Lung (tissue), 12 donors: ENCODE data around the gene NHLH2. TPM values are rescaled to one million over a fixed set of nuclear protein-coding genes. Genes with fewer than 3 reads are reported as not detected.

Experiments used
- ATAC-seq: fragments of 200-7000 bp; cut with Tn5 transposase; one replicate; pipeline ENCODE4 v1.9.1; 2020; ENCODE audit warnings: moderate number of reproducible peaks; ENCODE audit not compliant: insufficient read depth, low FRiP score
- DNase-seq, 3 donors: peaks; one replicate each; pipeline ENCODE4 v3.0.0-alpha.2; 2013 to 2017
- H3K27ac ChIP-seq, 2 donors: one replicate each; pipeline ENCODE4 v1.5.1; 2013; ENCODE audit warnings: mild to moderate bottlenecking in 2 of 2, moderate library complexity in 2 of 2, control low read depth in 1 of 2, inconsistent platforms in 1 of 2, low read depth in 1 of 2, low read length in 1 of 2
- H3K27me3 ChIP-seq, 3 donors: one replicate each; pipeline ENCODE4 v1.5.1; 2013; ENCODE audit warnings: low read length in 2 of 3; ENCODE audit not compliant: control insufficient read depth in 3 of 3, insufficient read depth in 3 of 3
- H3K36me3 ChIP-seq, 4 donors: one replicate each; pipeline ENCODE4 v1.5.1; 2013; ENCODE audit warnings: low read length in 4 of 4, mild to moderate bottlenecking in 1 of 4, moderate library complexity in 1 of 4; ENCODE audit not compliant: control insufficient read depth in 4 of 4, insufficient read depth in 4 of 4
- H3K4me1 ChIP-seq, 5 donors: one replicate each; pipeline ENCODE4 v1.5.1; 2013; ENCODE audit warnings: low read length in 5 of 5, mild to moderate bottlenecking in 2 of 5, moderate library complexity in 1 of 5; ENCODE audit not compliant: control insufficient read depth in 5 of 5, insufficient read depth in 5 of 5
- H3K4me3 ChIP-seq: one replicate; pipeline ENCODE4 v1.5.1; 2013; ENCODE audit warnings: mild to moderate bottlenecking, control low read depth, moderate library complexity
- H3K9ac ChIP-seq, 2 donors: one replicate each; pipeline ENCODE4 v1.5.1; 2013; ENCODE audit warnings: low read length in 2 of 2, control low read depth in 1 of 2; ENCODE audit not compliant: insufficient read depth in 1 of 2
- H3K9me3 ChIP-seq, 4 donors: one replicate each; pipeline ENCODE4 v1.5.1; 2013; ENCODE audit warnings: low read length in 3 of 4, mild to moderate bottlenecking in 1 of 4, moderate library complexity in 1 of 4; ENCODE audit not compliant: control insufficient read depth in 4 of 4, insufficient read depth in 3 of 4
- CTCF ChIP-seq: IDR thresholded peaks from 2 replicates; pipeline ENCODE4 v1.5.1; 2012; ENCODE audit warnings: mild to moderate bottlenecking; ENCODE audit errors: control extremely low read depth, extremely low read depth
- WGBS, 2 donors: extraction: QIAGEN DNeasy Blood & Tissue Kit; methylation state at CpG; one replicate each; pipeline ENCODE4 v1.1.7; 2013; 5-methylcytosine and 5-hydroxymethylcytosine counted together
- polyA plus RNA-seq, 2 donors: library from polyadenylated mRNA; stranded (reverse); fragments of 200-250 nt; gene quantifications; one replicate each; pipeline ENCODE4 v1.2.1, GENCODE V29; 2013
- total RNA-seq, 2 donors: library from RNA; depleted of rRNA in 1 of 2; stranded (reverse); fragments of >200 nt in 1 of 2; gene quantifications; one replicate each; pipeline ENCODE4 v1.2.1, GENCODE V29; 2014 to 2021
- donor health status: control.
- donor health status: control.
- donor health status: Bipolar disorder and iron deficiency.
- donor health status: healthy.
- donor health status: DM: yes; HTN: yes; CAD: no.

The NHLH2 gene
- total and polyA plus RNA-seq, 4 donors = 0.04 to 0.18 TPM; not detected in 2

- no peaks in the 10 kb centered on the region for H3K9me3 ChIP-seq
- no peak for TF ChIP-seq CTCF
- ATAC-seq (no peak), DNase-seq (no peak)
- H3K4me1 ChIP-seq = no peaks in the 10 kb centered on the region
- no peak overlapping the region for H3K9ac ChIP-seq
- 66 to 82% methylated on average over 5 of the region's 5 CpGs for WGBS, 2 donors
- no peak overlapping the region for H3K4me3 ChIP-seq
- peaks cover 0 to 8% (median 2%) of the 10 kb centered on the region in 3 donors for H3K27me3 ChIP-seq
- no peaks in the 10 kb centered on the region for H3K36me3 ChIP-seq
- H3K27ac ChIP-seq = no peak overlapping the region
These were observed 28.1 kb upstream of the NHLH2 start for GRCh38 chr1:115869064-115869463.

GRCh38 chr1:115867216-115867615 lies 26.3 kb upstream of the NHLH2 start:
- no peaks in the 10 kb centered on the region for H3K36me3 ChIP-seq
- no peak for ATAC-seq
- DNase-seq = no peak
- H3K27me3 ChIP-seq = peaks cover 0 to 2% (median 1%) of the 10 kb centered on the region in 3 donors
- H3K27ac ChIP-seq = no peak overlapping the region
- WGBS, 2 donors = 88 to 94% methylated on average over 1 of the region's 1 CpG
- no peak for TF ChIP-seq CTCF
- H3K9ac ChIP-seq = no peak overlapping the region
- H3K4me1 ChIP-seq = no peaks in the 10 kb centered on the region
- no peak overlapping the region for H3K4me3 ChIP-seq
- no peaks in the 10 kb centered on the region for H3K9me3 ChIP-seq

GRCh38 chr1:115865704-115866380 lies 24.9 kb upstream of the NHLH2 start:
- ATAC-seq = no peak
- Histone ChIP-seq H3K9me3 (no peaks in the 10 kb centered on the region), H3K9ac (no peak overlapping the region), H3K4me3 (no peak overlapping the region), H3K27me3 (peaks cover 0 to 2% (median 2%) of the 10 kb centered on the region in 3 donors), H3K36me3 (no peaks in the 10 kb centered on the region), H3K27ac (no peak overlapping the region), H3K4me1 (no peaks in the 10 kb centered on the region)
- no peak for DNase-seq
- 44 to 52% methylated on average over 4 of the region's 4 CpGs for WGBS, 2 donors
- no peak for TF ChIP-seq CTCF

GRCh38 chr1:115862403-115862802 lies 21.5 kb upstream of the NHLH2 start:
- H3K4me3 ChIP-seq = no peak overlapping the region
- peaks cover 0 to 2% (median 0%) of the 10 kb centered on the region in 3 donors for H3K27me3 ChIP-seq
- DNase-seq (no peak), ATAC-seq (no peak)
- H3K27ac ChIP-seq = no peak overlapping the region
- H3K9ac ChIP-seq = no peak overlapping the region
- WGBS, 2 donors = 79 to 89% methylated on average over 7 of the region's 7 CpGs
- H3K9me3 ChIP-seq = no peaks in the 10 kb centered on the region
- TF ChIP-seq CTCF = no peak
- no peaks in the 10 kb centered on the region for H3K4me1 ChIP-seq
- no peaks in the 10 kb centered on the region for H3K36me3 ChIP-seq
